GM18498 (cell line): ENCODE data around the gene B3GALT2.

Source experiments
- ATAC-seq: cut with Tn5 transposase; IDR thresholded peaks from one replicate; pipeline ENCODE4 v1.9.1; 2021; ENCODE audit warnings: mild to moderate bottlenecking, moderate library complexity; ENCODE audit not compliant: unreplicated experiment

Gene B3GALT2

DNA sequence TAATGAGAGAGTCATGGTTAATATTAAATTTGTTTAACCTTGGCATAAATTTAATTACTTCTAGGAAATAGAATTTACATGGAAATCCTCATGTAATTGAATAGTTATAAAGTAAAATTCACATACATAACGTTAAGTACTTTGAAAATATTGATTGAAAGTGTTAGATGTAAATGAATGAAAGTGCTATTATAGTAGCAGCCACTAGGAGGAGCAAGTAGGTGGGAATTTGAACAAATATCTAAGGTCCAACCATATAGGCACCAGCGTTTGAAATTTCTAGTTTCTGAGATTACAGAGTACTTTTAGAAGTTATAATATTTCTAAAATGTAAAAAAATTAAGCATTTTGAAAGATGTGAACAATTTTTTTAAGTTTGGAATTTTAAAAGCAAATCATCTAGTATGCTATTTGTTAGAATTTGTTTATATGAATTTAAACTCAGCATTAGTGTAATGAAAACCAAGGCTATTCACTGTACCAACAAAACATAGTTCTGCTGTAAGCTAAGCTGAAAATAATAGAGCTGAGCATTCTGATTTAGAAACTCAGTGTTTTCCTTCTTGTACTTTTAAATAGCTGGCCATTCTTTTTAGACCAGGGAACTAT is 3.3 kb downstream of the B3GALT2 start:
- peak; percentile 61 for ATAC-seq

- no peak for ATAC-seq
Observed at GRCh38 chr1:193181985-193182384, 4.4 kb downstream of the B3GALT2 start.

DNA sequence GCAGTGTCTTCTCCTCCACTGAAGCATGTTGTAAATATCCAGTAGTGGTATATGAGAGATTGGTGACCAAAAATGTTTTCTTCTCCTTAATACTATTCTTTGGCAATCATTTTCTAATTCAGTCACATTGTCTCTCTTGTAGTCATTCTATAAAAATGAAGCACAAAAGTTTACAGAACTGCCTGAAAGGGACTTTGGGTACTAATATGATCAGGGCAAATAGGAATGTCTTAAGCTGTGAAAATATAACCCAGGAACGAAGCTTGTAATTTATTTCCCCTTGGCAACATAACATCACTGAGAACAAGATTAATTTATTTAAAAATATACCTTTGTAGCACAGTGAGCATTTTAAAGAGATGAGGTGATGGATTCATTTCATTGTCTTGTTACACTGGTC is 4.9 kb downstream of the B3GALT2 start:
- no peak for ATAC-seq

- ATAC-seq = no peak
Observed at GRCh38 chr1:193179094-193179493, 7.3 kb downstream of the B3GALT2 start.

DNA sequence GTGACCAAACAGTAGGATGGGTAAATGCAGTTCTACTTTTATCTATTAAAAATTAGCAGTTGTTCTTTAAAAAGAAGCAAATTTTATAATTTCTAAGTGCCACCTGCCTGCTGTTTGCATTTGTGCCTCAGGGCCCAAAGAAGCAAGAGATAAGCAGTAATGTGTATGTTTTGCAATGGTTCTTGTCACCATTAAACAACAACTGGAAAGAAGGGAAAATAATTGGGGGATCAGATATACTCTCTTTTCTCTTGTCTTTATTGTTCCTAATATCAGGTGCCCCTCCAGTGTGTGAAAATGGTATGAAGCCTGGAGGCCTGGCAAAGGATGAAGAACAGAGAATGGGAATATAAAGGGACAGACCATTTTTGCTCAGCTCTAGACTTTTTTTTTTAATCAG is 9.6 kb downstream of the B3GALT2 start:
- ATAC-seq = no peak

DNA sequence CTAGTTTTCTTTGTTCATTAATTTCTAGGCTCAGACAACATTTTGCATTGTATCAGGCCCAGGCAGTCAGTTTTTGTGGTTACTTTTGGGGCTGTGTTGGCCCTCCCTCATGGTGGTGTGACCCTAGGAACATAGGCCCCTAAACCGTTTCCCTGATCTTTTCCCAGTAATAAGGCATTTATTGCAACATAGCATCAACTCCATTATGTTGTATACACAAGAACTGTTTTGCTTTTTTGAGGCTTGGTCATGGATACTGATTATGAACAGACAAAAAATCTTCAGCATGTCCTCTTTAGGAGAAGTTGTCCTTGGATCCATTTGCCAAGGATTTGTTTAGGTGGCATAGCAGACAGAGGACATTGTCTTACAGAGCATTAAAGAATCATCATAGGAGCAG is 10.3 kb downstream of the B3GALT2 start:
- ATAC-seq = no peak

DNA sequence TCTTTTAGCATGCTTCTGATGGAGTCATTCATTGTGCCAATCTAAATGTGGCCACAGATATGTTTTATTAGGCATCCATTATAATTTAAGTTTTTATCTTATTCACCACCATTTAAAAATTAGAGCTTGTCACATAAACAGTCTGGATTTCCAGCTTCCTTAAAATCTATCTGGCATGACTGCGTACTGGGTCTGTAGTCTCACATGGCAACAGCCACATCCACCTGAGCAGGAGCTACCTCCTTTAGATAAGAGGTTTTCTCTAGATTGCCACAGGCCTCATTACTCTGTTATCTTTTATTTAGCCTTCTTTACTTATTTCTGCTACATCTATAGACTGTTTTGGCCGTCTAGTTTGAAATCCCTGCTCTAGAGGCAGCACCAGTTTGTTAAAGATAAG is 29.1 kb downstream of the B3GALT2 start:
- no peak for ATAC-seq

- no peak for ATAC-seq
Observed at GRCh38 chr1:193156822-193157142, 29.6 kb downstream of the B3GALT2 start.

- ATAC-seq = no peak
Observed at GRCh38 chr1:193156117-193156821, 30.1 kb downstream of the B3GALT2 start.

DNA sequence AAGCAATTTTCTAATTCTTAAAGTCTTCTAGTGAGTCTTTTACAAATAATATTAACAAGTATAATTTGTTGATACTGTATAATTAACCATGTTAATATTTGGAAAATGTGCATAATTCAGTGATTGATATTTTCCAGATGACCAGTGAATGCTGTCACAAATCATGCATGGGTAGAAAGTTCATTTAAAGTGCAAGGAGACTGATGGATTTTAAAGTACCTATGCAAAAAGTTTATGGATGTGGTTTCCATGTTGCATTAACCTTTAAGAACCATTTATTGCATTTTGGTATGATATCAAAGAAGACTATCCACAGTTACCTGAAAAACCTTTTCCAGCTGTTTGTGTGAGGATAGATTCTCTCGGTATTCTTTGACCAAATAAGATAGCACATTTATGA is 41.4 kb downstream of the B3GALT2 start:
- no peak for ATAC-seq

DNA sequence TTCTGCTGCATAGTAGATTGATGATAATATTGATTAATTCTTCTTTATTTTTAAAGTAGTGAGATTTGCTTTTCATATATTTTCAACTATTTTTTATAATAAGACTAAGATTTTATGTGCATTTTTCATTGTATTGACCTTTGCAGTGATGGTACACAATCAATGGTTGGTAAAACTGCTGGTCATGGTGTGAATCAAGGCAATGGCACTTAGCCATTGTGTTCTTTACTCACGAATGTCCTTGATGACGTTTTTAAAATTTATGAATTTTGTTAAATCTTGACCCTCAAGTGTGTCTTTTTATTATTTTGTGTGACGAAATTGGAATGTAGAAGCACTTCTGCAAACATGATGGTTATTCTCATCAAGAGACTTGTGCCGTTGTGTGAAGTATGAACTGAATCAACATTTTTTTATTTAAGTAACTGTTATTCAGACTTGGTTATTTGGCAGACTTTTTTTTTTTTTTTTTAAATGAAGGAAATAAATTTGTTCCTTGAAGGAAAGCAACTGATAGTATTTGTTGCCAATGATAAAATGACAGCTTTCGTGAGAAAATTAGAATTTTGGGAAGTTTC is 42.0 kb downstream of the B3GALT2 start:
- no peak for ATAC-seq

DNA sequence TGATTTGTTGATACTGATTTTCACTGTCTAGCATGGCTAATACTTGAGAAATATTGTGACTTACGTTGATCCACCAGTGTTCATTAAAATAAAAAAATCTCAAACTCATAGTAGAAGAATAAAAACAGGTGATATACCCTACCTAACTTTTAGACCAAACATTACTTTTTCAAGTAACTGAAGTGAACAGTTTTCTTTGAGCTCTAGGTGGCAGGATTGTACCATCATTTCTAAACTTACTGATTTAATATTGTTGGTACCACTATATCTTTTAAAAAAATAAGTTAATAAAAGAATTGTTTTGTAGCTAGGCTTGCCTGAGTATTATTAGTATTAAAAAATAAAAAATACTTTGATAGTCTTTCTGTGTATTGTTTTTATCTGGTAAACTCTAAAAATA is 43.1 kb downstream of the B3GALT2 start:
- no peak for ATAC-seq

GRCh38 chr1:193142409-193142808 is 44.0 kb downstream of the B3GALT2 start:
- no peak for ATAC-seq

GRCh38 chr1:193141804-193142203 is 44.6 kb downstream of the B3GALT2 start:
- ATAC-seq = no peak

DNA sequence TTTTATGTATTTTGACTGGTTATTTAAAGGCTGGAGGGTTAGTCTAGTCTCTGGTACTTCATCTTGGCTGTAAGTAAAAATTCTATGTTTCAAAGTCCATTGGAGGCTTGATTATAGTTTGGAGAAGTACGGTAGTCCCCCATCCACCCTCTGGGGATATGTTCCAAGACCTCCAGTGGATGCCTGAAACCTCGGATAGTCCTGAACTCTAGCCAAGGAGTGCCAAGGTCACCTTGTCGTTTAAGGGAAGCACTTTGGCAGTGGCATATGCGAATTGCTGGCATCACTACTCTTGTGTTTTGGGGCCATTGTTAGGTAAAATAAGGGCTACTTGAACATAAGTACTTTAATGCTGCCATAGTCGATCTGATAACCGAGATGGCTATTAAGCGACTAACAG is 46.2 kb downstream of the B3GALT2 start:
- no peak for ATAC-seq

DNA sequence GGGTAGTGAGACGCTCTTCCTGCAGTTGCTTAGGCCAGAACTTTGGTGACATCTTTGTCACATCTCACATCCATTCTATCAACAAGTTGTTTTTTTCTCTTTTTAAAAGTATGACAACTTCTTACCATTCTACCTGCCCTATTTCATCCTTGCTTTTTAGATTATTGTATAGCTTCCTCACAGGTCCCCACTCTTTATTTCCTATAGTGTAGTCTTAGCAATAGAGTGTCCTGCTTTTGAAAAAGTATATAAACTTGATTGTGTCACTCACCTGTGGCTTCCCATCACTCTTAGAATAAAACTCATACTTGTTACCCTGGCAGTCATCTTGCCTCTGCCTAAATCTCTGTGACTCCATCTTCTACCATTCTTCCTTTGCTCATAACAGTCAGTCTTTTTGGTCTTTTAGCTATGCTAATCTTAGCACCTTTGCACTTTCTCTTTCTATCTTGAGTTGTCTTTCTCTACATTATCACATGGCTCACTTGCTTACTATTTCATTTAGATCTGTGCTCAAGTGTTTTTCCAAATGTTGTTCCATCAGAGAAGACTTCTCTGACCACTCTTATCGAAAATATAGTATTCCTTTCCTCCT is 55.0 kb downstream of the B3GALT2 start:
- peak; percentile 82 for ATAC-seq
